ENCODE data around the gene MEI1.

GRCh38 chr22:41812805-41813545 lies 113.7 kb downstream of the MEI1 start:
- no peak for TF ChIP-seq EP300 (IDR thresholded peaks at IDR 0.05; ENCODE audit: low read length)
- TF ChIP-seq CBX3 (IDR thresholded peaks at IDR 0.05; ENCODE audit: borderline replicate concordance in 1 of 2, low read length in 2 of 2): no peak
- no peak for TF ChIP-seq SAFB2 (IDR thresholded peaks at IDR 0.05; ENCODE audit: borderline replicate concordance, low read depth, low read length, severe bottlenecking)
- TF ChIP-seq, protein P1, sequence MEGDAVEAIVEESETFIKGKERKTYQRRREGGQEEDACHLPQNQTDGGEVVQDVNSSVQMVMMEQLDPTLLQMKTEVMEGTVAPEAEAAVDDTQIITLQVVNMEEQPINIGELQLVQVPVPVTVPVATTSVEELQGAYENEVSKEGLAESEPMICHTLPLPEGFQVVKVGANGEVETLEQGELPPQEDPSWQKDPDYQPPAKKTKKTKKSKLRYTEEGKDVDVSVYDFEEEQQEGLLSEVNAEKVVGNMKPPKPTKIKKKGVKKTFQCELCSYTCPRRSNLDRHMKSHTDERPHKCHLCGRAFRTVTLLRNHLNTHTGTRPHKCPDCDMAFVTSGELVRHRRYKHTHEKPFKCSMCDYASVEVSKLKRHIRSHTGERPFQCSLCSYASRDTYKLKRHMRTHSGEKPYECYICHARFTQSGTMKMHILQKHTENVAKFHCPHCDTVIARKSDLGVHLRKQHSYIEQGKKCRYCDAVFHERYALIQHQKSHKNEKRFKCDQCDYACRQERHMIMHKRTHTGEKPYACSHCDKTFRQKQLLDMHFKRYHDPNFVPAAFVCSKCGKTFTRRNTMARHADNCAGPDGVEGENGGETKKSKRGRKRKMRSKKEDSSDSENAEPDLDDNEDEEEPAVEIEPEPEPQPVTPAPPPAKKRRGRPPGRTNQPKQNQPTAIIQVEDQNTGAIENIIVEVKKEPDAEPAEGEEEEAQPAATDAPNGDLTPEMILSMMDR (IDR thresholded peaks at IDR 0.05 in 2 of 3, conservative IDR thresholded peaks at IDR 0.05 in 1 of 3; ENCODE audit: insufficient read depth in 2 of 3, low read depth in 1 of 3, low read length in 3 of 3): no peak
- TF ChIP-seq HDGF (IDR thresholded peaks at IDR 0.05): no peak

Data from K562 (cell line).